ENCODE results near the gene SYNM.

Gene SYNM

GRCh38 chr15:99096894-99097426 lies 7.9 kb upstream of the SYNM start:
- H3K4me3 ChIP-seq (ENCODE audit: low read depth, low read length): no peak overlapping the region
- no peak for TF ChIP-seq CTCF (IDR thresholded peaks at IDR 0.05; ENCODE audit: borderline replicate concordance, insufficient read depth, low read depth, low read length)

GRCh38 chr15:99097441-99098410 lies 7.2 kb upstream of the SYNM start:
- TF ChIP-seq CTCF (IDR thresholded peaks at IDR 0.05; ENCODE audit: borderline replicate concordance, insufficient read depth, low read depth, low read length): no peak
- no peak overlapping the region for H3K4me3 ChIP-seq (ENCODE audit: low read depth, low read length)

GRCh38 chr15:99098426-99098825 lies 6.5 kb upstream of the SYNM start:
- no peak overlapping the region for H3K4me3 ChIP-seq (ENCODE audit: low read depth, low read length)
- TF ChIP-seq CTCF (IDR thresholded peaks at IDR 0.05; ENCODE audit: borderline replicate concordance, insufficient read depth, low read depth, low read length): no peak

- H3K4me3 ChIP-seq (ENCODE audit: low read depth, low read length): no peak overlapping the region
- no peak for TF ChIP-seq CTCF (IDR thresholded peaks at IDR 0.05; ENCODE audit: borderline replicate concordance, insufficient read depth, low read depth, low read length)
Measured at GRCh38 chr15:99098991-99099390, 5.9 kb upstream of the SYNM start.

GRCh38 chr15:99099661-99100060 lies 5.2 kb upstream of the SYNM start:
- no peak for TF ChIP-seq CTCF (IDR thresholded peaks at IDR 0.05; ENCODE audit: borderline replicate concordance, insufficient read depth, low read depth, low read length)

GRCh38 chr15:99100245-99101173 lies 4.4 kb upstream of the SYNM start:
- peak; percentile 69 for TF ChIP-seq CTCF (IDR thresholded peaks at IDR 0.05; ENCODE audit: borderline replicate concordance, insufficient read depth, low read depth, low read length)
- H3K4me3 ChIP-seq (ENCODE audit: low read depth, low read length): no peak overlapping the region

More at GRCh38 chr15:99099661-99100060, 5.2 kb upstream of the SYNM start:
- no peak overlapping the region for H3K4me3 ChIP-seq (ENCODE audit: low read depth, low read length)

Data from GM12875 (cell line).